Adrenal gland (tissue), 5 donors: ENCODE data around the gene FLRT1.

Experiments used
- POLR2A ChIP-seq, 2 donors: fragments of 450-650 bp; IDR thresholded peaks; one replicate each; pipeline ENCODE4 v1.6.1; 2017; ENCODE audit warnings: antibody characterized with exemption in 2 of 2, mild to moderate bottlenecking in 2 of 2, moderate library complexity in 1 of 2
- TF ChIP-seq, protein P1 (sequence below), 6 experiments: fragments of 450-650 bp in 4 of 6; fragments of 200-600 bp in 2 of 6; sonication (generic) in 1 of 6; IDR thresholded peaks; 1 replicate in 5 of 6; 2 replicates in 1 of 6; pipeline versions ENCODE4 v1.5.1 to v1.8.0; 2016 to 2021; ENCODE audit warnings: antibody characterized with exemption in 6 of 6, mild to moderate bottlenecking in 2 of 6, moderate library complexity in 1 of 6
- donor health status: DM: no; HTN: no; CAD: no.

DNA sequence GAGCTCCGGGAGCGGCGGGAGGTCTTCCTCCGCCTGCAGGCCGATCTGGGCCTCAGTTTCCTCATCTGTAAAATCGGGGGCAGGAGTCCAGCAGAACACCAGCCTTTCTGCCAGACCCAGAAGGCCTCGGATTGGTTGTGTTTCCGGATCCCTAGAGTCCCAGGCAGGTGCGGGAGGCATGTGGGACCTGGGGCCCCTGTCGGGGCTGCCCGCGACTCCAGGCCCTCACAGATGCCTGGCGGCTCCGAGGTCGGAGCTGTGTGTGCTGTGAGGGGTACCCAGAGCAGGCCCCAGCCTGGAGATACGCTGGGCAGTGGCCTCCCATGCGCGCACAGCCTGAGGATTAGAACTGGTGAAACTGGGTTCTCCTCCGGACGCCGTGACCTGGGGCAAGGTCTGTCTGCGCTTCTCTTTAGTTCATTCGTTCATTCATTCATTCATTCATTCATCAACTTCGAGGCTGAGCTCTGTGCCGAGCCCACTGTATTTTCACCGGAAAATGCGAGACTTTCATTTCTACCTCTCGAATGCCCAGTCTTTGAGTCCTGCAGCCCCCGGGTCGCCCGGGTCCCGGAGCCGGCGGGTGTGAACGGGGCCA lies 24.6 kb downstream of the FLRT1 start:
- TF ChIP-seq, protein P1, sequence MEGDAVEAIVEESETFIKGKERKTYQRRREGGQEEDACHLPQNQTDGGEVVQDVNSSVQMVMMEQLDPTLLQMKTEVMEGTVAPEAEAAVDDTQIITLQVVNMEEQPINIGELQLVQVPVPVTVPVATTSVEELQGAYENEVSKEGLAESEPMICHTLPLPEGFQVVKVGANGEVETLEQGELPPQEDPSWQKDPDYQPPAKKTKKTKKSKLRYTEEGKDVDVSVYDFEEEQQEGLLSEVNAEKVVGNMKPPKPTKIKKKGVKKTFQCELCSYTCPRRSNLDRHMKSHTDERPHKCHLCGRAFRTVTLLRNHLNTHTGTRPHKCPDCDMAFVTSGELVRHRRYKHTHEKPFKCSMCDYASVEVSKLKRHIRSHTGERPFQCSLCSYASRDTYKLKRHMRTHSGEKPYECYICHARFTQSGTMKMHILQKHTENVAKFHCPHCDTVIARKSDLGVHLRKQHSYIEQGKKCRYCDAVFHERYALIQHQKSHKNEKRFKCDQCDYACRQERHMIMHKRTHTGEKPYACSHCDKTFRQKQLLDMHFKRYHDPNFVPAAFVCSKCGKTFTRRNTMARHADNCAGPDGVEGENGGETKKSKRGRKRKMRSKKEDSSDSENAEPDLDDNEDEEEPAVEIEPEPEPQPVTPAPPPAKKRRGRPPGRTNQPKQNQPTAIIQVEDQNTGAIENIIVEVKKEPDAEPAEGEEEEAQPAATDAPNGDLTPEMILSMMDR (IDR thresholded peaks at IDR 0.05), result no peak
- TF ChIP-seq POLR2A (IDR thresholded peaks at IDR 0.05), result no peak
